ENCODE data around the gene ZBTB7C. TPM values are rescaled to one million over a fixed set of nuclear protein-coding genes. Genes with fewer than 3 reads are reported as not detected.

ZBTB7C gene
- total RNA-seq, 1 donor from 2014 or later: 1.4 TPM

DNA sequence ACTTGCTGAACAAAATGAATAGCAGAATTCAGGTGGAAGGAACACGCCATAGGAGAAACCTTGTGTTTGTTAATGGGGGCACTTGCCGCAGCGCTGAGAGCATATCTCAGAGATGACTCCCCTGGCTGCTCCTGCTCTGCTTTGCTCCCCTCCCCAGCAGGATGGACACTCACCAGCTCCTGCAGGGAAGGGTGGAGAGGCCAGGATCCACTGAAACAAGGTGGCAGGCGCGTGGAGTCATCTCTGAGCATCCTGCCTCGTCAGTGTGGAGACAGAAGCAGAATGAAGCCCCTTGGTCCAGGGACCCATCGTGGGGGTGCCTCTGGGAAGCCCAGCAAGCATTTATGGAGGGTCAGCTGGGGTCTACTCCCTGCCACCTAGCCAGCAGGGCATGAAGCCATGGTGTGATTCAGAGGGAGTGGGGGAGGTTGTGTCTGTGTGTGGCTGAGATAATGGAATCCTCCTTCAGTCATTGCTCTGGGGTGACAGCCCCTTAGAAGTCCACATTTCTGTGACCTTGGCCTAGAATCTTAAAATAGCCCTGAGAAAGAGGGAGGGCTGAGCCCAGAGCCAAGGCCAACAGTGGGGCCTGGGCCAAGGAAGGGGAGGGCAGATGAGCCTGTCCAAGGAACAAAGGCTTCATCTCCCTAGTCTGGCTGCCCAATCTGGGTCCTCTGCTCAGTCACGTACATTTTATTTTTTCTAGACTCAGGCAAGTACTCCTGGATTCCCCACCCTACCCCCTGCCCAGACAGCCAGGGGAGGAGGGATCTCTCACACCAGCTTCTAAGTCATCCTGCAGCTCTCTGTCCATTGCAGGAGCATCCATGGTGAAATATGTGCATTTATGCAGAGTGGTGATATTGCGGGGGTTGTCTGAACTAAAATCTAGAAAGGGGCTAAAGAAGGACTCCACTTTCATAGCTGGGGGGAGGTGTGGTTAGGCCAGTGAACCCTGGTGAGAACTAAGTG lies 215.4 kb downstream of the ZBTB7C start:
- no peak for TF ChIP-seq CTCF (IDR thresholded peaks at IDR 0.05)
- Mint-ChIP-seq H3K4me1 (ENCODE audit: low read depth) (peaks cover 25% of the 10 kb centered on the region), H3K27ac (ENCODE audit: unreplicated experiment) (peak overlapping the region; percentile 25), H3K4me3 (ENCODE audit: unreplicated experiment) (no peak overlapping the region), H3K9me3 (ENCODE audit: low read depth) (no peaks in the 10 kb centered on the region), H3K36me3 (ENCODE audit: low read depth) (no peaks in the 10 kb centered on the region), H3K27me3 (ENCODE audit: low read depth) (peaks cover 37% of the 10 kb centered on the region)
- no peak for DNase-seq (ENCODE audit: low spot score)

- Mint-ChIP-seq H3K4me1 (ENCODE audit: low read depth) (peaks cover 25% of the 10 kb centered on the region), H3K27ac (ENCODE audit: unreplicated experiment) (no peak overlapping the region), H3K36me3 (ENCODE audit: low read depth) (no peaks in the 10 kb centered on the region), H3K4me3 (ENCODE audit: unreplicated experiment) (no peak overlapping the region), H3K9me3 (ENCODE audit: low read depth) (no peaks in the 10 kb centered on the region), H3K27me3 (ENCODE audit: low read depth) (peaks cover 32% of the 10 kb centered on the region)
- DNase-seq (ENCODE audit: low spot score): no peak
- TF ChIP-seq CTCF (IDR thresholded peaks at IDR 0.05): no peak
Measured at GRCh38 chr18:48192542-48192941, 216.6 kb downstream of the ZBTB7C start.

DNA sequence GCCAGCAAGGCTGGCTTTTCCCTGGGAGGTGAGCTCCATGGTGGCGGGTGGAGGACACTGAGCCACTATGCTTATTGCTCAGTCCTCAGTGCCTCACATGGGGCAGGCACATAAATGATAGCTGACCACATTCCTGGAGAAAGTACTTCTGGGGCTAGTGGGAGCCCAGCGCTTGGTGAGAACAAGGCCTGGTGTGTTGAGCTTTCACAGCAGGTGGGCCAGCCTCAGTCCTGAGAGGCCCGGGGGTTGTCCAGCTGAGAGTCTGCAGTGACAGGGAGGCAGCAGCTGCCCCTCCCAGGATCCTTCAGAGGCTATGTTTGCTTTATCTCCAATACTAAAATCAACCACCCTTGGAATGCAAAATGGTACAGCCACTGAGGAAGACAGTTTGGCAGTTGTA lies 217.7 kb downstream of the ZBTB7C start:
- H3K36me3 Mint-ChIP-seq (ENCODE audit: low read depth): no peaks in the 10 kb centered on the region
- no peak overlapping the region for H3K4me3 Mint-ChIP-seq (ENCODE audit: unreplicated experiment)
- no peak for DNase-seq (ENCODE audit: low spot score)
- TF ChIP-seq CTCF (IDR thresholded peaks at IDR 0.05): no peak
- H3K4me1 Mint-ChIP-seq (ENCODE audit: low read depth): peaks cover 25% of the 10 kb centered on the region
- no peaks in the 10 kb centered on the region for H3K9me3 Mint-ChIP-seq (ENCODE audit: low read depth)
- H3K27ac Mint-ChIP-seq (ENCODE audit: unreplicated experiment): no peak overlapping the region
- H3K27me3 Mint-ChIP-seq (ENCODE audit: low read depth): peaks cover 30% of the 10 kb centered on the region

DNA sequence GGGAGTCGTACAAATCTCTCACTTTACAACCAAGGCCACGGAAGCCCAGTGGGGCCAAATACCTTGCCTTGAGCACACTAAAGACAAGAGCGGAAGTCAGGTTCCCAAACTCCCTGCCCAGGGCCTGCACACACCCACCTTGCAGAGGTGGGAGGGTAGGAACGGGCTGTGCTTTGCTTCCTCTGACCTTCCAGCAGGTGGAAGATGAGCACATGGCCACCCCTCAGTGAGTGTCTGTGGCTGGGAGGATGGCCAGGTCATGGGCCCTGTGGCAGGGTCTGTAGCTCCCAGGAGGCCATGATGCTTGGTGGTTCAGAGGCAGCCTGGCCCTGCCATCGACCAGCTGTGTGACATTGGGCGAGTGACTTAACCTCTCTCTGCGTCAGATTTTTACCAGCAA lies 218.2 kb downstream of the ZBTB7C start:
- no peak for TF ChIP-seq CTCF (IDR thresholded peaks at IDR 0.05)
- Mint-ChIP-seq H3K27ac (ENCODE audit: unreplicated experiment) (no peak overlapping the region), H3K36me3 (ENCODE audit: low read depth) (no peaks in the 10 kb centered on the region), H3K27me3 (ENCODE audit: low read depth) (peaks cover 30% of the 10 kb centered on the region), H3K4me3 (ENCODE audit: unreplicated experiment) (no peak overlapping the region), H3K9me3 (ENCODE audit: low read depth) (no peaks in the 10 kb centered on the region), H3K4me1 (ENCODE audit: low read depth) (peaks cover 29% of the 10 kb centered on the region)
- DNase-seq (ENCODE audit: low spot score): no peak

- DNase-seq (ENCODE audit: low spot score): no peak
- no peak for TF ChIP-seq CTCF (IDR thresholded peaks at IDR 0.05)
- Mint-ChIP-seq H3K4me3 (ENCODE audit: unreplicated experiment) (no peak overlapping the region), H3K36me3 (ENCODE audit: low read depth) (no peaks in the 10 kb centered on the region), H3K27me3 (ENCODE audit: low read depth) (peaks cover 50% of the 10 kb centered on the region), H3K9me3 (ENCODE audit: low read depth) (no peaks in the 10 kb centered on the region), H3K27ac (ENCODE audit: unreplicated experiment) (no peak overlapping the region), H3K4me1 (ENCODE audit: low read depth) (peaks cover 18% of the 10 kb centered on the region)
Measured at GRCh38 chr18:48188609-48189008, 220.6 kb downstream of the ZBTB7C start.

Data from chondrocyte (in vitro differentiated cells).